HG02610 (cell line): ENCODE measurements around the gene RFX4.

Experiments
- ATAC-seq: cut with Tn5 transposase; IDR thresholded peaks from one replicate; pipeline ENCODE4 v1.9.1; 2021; ENCODE audit warnings: mild to moderate bottlenecking, moderate library complexity; ENCODE audit not compliant: unreplicated experiment

The RFX4 gene

GRCh38 chr12:106645465-106646330 lies 62.9 kb downstream of the RFX4 start:
- no peak for ATAC-seq

- ATAC-seq = no peak
Measured at GRCh38 chr12:106646472-106646871, 63.7 kb downstream of the RFX4 start.

- no peak for ATAC-seq
Measured at GRCh38 chr12:106647793-106648514, 65.2 kb downstream of the RFX4 start.

GRCh38 chr12:106648736-106649135 lies 65.9 kb downstream of the RFX4 start:
- no peak for ATAC-seq

- ATAC-seq = no peak
Measured at GRCh38 chr12:106651552-106651951, 68.7 kb downstream of the RFX4 start.

GRCh38 chr12:106652510-106653015 lies 69.8 kb downstream of the RFX4 start:
- no peak for ATAC-seq

- ATAC-seq = no peak
Measured at GRCh38 chr12:106655577-106655976, 72.8 kb downstream of the RFX4 start.

GRCh38 chr12:106657488-106657887 lies 74.7 kb downstream of the RFX4 start:
- ATAC-seq = no peak

- no peak for ATAC-seq
Measured at GRCh38 chr12:106663385-106663784, 80.6 kb downstream of the RFX4 start.

GRCh38 chr12:106669216-106669615 lies 86.4 kb downstream of the RFX4 start:
- ATAC-seq = no peak

GRCh38 chr12:106670131-106670530 lies 87.3 kb downstream of the RFX4 start:
- ATAC-seq = no peak

GRCh38 chr12:106671840-106672239 lies 89.0 kb downstream of the RFX4 start:
- ATAC-seq = no peak

GRCh38 chr12:106672314-106673025 lies 89.7 kb downstream of the RFX4 start:
- no peak for ATAC-seq

- no peak for ATAC-seq
Measured at GRCh38 chr12:106673141-106673540, 90.3 kb downstream of the RFX4 start.

GRCh38 chr12:106675651-106676435 lies 93.0 kb downstream of the RFX4 start:
- ATAC-seq = no peak

GRCh38 chr12:106679574-106679973 lies 96.8 kb downstream of the RFX4 start:
- no peak for ATAC-seq

- no peak for ATAC-seq
Measured at GRCh38 chr12:106680280-106680679, 97.5 kb downstream of the RFX4 start.

- ATAC-seq = no peak
Measured at GRCh38 chr12:106681210-106681609, 98.4 kb downstream of the RFX4 start.

GRCh38 chr12:106682594-106683234 lies 99.9 kb downstream of the RFX4 start:
- ATAC-seq = no peak

GRCh38 chr12:106684497-106684896 lies 101.7 kb downstream of the RFX4 start:
- ATAC-seq = no peak
